ENCODE measurements around the gene RAD51B.
A peak's percentile ranks its signal among the peaks of the same experiment; 100 is the strongest.

RAD51B gene

DNA sequence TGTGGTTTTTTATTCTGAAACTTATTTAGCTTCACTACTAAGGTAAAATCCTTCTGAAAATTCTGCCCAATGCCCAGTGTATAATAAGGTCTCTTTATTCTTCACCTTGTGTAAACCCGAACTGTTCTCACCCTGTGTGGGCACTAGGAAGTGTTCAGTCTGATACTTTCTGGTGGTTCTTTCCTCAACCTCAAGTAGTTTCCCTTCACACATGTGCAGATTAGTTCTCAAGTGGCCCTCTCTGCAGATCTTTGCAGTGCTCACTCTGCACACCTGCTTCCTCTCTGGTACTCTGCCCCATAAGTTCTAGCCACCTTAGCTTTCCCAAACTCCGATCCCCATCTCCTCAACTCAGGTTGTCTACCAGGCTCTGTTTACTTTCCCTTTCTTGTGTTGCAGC lies 61.6 kb downstream of the RAD51B start:
- POLR2A ChIA-PET = no interaction called here
- H3K4me1 ChIP-seq (ENCODE audit: control insufficient read depth, insufficient read depth, low read length) = 0 out of 2 replicates have a peak, but pooled peaks cover 3% of the 10 kb centered on the region
- no peaks in the 10 kb centered on the region for H3K36me3 ChIP-seq (ENCODE audit: control insufficient read depth in 2 of 2, insufficient read depth in 1 of 2, low read length in 2 of 2)
- no peak overlapping the region for H3K4me3 ChIP-seq (ENCODE audit: low read depth, low read length)
- TF ChIP-seq, protein P1, sequence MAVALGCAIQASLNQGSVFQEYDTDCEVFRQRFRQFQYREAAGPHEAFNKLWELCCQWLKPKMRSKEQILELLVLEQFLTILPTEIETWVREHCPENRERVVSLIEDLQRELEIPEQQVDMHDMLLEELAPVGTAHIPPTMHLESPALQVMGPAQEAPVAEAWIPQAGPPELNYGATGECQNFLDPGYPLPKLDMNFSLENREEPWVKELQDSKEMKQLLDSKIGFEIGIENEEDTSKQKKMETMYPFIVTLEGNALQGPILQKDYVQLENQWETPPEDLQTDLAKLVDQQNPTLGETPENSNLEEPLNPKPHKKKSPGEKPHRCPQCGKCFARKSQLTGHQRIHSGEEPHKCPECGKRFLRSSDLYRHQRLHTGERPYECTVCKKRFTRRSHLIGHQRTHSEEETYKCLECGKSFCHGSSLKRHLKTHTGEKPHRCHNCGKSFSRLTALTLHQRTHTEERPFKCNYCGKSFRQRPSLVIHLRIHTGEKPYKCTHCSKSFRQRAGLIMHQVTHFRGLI (tag by site-specific recombination; IDR thresholded peaks at IDR 0.05) = no peak
- TF ChIP-seq, protein P2, sequence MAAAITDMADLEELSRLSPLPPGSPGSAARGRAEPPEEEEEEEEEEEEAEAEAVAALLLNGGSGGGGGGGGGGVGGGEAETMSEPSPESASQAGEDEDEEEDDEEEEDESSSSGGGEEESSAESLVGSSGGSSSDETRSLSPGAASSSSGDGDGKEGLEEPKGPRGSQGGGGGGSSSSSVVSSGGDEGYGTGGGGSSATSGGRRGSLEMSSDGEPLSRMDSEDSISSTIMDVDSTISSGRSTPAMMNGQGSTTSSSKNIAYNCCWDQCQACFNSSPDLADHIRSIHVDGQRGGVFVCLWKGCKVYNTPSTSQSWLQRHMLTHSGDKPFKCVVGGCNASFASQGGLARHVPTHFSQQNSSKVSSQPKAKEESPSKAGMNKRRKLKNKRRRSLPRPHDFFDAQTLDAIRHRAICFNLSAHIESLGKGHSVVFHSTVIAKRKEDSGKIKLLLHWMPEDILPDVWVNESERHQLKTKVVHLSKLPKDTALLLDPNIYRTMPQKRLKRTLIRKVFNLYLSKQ (tag by site-specific recombination; IDR thresholded peaks at IDR 0.05; ENCODE audit: borderline replicate concordance) = no peak
- no peak for TF ChIP-seq ZNF133 (tag by site-specific recombination; IDR thresholded peaks at IDR 0.05)
- TF ChIP-seq ZNF223 (tag by site-specific recombination; IDR thresholded peaks at IDR 0.05) = no peak
- no peak for TF ChIP-seq ZNF658 (tag by site-specific recombination; IDR thresholded peaks at IDR 0.05)
- TF ChIP-seq ZNF341 (tag by site-specific recombination; IDR thresholded peaks at IDR 0.05; ENCODE audit: low read depth) = no peak
- CTCF ChIA-PET = interaction anchor here (0.5 to 1.3 kb wide), 2 partner anchors 39 to 44 kb away, joined by 3 to 4 read pairs; no protein-coding TSS in a partner anchor
- H3K9me3 ChIP-seq (ENCODE audit: control insufficient read depth, insufficient read depth, low read depth, low read length) = no peaks in the 10 kb centered on the region
- H3K27ac ChIP-seq (ENCODE audit: extremely low read depth, low read depth, low read length) = no peak overlapping the region

DNA sequence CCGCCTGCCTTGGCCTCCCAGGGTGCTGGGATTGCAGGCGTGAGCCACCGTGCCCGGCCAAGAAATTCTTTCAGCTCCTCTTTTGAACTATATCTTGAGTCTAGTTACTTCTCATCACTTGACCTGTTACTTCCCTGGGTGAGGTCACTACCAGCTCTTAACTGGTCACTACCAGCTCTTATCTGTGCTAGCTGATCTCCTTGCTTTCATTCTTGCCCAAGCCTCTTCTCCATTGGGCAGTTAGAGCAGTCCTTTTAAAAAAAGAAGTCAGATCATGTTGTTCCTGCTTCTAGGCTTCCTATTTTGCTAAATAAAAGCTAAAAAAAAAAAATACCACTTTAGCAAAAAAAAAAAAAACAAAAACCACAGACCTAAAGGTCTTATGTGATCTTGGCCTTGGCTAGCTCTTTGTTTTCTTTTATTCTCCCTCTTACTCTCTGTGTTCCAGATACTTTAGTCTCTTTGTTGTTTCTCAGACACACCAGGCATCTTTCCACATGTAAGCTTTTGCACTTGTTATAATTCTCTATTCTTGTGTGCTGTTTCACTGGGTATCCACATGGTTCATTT lies 63.5 kb downstream of the RAD51B start:
- ChIA-PET POLR2A (interaction anchor here (0.6 to 0.7 kb wide), 2 partner anchors 17 to 429 kb away, joined by 4 to 5 read pairs; no protein-coding TSS in a partner anchor), CTCF (interaction anchor here (0.6 to 2.6 kb wide), 7 partner anchors 9 to 1373 kb away, joined by 3 to 9 read pairs (median 4); no protein-coding TSS in a partner anchor)
- TF ChIP-seq ZNF510 (tag by site-specific recombination; IDR thresholded peaks at IDR 0.05; ENCODE audit: insufficient replicate concordance) = no peak
- no peak for TF ChIP-seq SP3 (tag by site-specific recombination; IDR thresholded peaks at IDR 0.05)
- TF ChIP-seq ZFP3 (tag by site-specific recombination; IDR thresholded peaks at IDR 0.05; ENCODE audit: low read depth) = no peak
- TF ChIP-seq, protein P3, sequence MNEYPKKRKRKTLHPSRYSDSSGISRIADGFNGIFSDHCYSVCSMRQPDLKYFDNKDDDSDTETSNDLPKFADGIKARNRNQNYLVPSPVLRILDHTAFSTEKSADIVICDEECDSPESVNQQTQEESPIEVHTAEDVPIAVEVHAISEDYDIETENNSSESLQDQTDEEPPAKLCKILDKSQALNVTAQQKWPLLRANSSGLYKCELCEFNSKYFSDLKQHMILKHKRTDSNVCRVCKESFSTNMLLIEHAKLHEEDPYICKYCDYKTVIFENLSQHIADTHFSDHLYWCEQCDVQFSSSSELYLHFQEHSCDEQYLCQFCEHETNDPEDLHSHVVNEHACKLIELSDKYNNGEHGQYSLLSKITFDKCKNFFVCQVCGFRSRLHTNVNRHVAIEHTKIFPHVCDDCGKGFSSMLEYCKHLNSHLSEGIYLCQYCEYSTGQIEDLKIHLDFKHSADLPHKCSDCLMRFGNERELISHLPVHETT (tag by site-specific recombination; IDR thresholded peaks at IDR 0.05) = no peak
- no peak for TF ChIP-seq ZNF132 (tag by site-specific recombination; IDR thresholded peaks at IDR 0.05; ENCODE audit: borderline replicate concordance)
- TF ChIP-seq ZNF501 (tag by site-specific recombination; IDR thresholded peaks at IDR 0.05) = no peak
- Histone ChIP-seq H3K4me1 (ENCODE audit: control insufficient read depth, insufficient read depth, low read length) (peaks cover 16% of the 10 kb centered on the region), H3K27ac (ENCODE audit: extremely low read depth, low read depth, low read length) (no peak overlapping the region), H3K36me3 (ENCODE audit: control insufficient read depth in 2 of 2, insufficient read depth in 1 of 2, low read length in 2 of 2) (no peaks in the 10 kb centered on the region), H3K9me3 (ENCODE audit: control insufficient read depth, insufficient read depth, low read depth, low read length) (no peaks in the 10 kb centered on the region), H3K4me3 (ENCODE audit: low read depth, low read length) (no peak overlapping the region)

DNA sequence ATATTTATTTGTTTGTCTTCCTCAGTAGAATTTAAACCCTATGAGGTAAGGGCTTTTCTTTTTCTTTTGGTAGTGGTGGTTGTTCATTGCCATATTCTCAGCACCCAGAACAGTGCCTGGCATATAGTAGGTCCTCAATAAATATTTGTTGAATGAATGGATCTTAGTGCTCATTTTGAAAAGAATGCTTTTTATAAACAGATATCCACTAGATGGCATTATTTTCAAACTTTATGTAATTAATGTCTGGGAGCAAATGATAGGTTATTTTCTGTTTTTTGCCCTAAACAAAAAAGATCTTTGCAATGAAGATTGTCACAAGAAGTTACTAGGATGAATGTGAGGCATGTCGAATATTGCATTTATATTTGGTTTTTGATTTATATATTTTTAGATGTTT lies 64.1 kb downstream of the RAD51B start:
- no peaks in the 10 kb centered on the region for H3K36me3 ChIP-seq (ENCODE audit: control insufficient read depth in 2 of 2, insufficient read depth in 1 of 2, low read length in 2 of 2)
- CTCF ChIA-PET = interaction anchor here (0.7 to 2.6 kb wide), 6 partner anchors 46 to 1373 kb away, joined by 3 to 9 read pairs (median 4); no protein-coding TSS in a partner anchor
- POLR2A ChIA-PET = interaction anchor here (0.7 kb wide), 1 partner anchor 428 kb away, joined by 5 read pairs; no protein-coding TSS in a partner anchor

More for the DNA sequence above, 64.1 kb downstream of the RAD51B start:
- H3K9me3 ChIP-seq (ENCODE audit: control insufficient read depth, insufficient read depth, low read depth, low read length) = no peaks in the 10 kb centered on the region
- H3K4me3 ChIP-seq (ENCODE audit: low read depth, low read length) = no peak overlapping the region
- no peak for TF ChIP-seq ZNF211 (tag by site-specific recombination; IDR thresholded peaks at IDR 0.05; ENCODE audit: low read depth)
- TF ChIP-seq ZNF664 (tag by site-specific recombination; IDR thresholded peaks at IDR 0.05) = peak; percentile 90
- no peak for TF ChIP-seq KLF7 (tag by site-specific recombination; IDR thresholded peaks at IDR 0.05; ENCODE audit: borderline replicate concordance)
- no peak for TF ChIP-seq ZNF473 (tag by site-specific recombination; IDR thresholded peaks at IDR 0.05)
- peak; percentile 56 for TF ChIP-seq ZNF654 (tag by site-specific recombination; IDR thresholded peaks at IDR 0.05; ENCODE audit: low read depth)
- TF ChIP-seq, protein P4, sequence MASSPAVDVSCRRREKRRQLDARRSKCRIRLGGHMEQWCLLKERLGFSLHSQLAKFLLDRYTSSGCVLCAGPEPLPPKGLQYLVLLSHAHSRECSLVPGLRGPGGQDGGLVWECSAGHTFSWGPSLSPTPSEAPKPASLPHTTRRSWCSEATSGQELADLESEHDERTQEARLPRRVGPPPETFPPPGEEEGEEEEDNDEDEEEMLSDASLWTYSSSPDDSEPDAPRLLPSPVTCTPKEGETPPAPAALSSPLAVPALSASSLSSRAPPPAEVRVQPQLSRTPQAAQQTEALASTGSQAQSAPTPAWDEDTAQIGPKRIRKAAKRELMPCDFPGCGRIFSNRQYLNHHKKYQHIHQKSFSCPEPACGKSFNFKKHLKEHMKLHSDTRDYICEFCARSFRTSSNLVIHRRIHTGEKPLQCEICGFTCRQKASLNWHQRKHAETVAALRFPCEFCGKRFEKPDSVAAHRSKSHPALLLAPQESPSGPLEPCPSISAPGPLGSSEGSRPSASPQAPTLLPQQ (tag by site-specific recombination; IDR thresholded peaks at IDR 0.05) = no peak
- no peak overlapping the region for H3K27ac ChIP-seq (ENCODE audit: extremely low read depth, low read depth, low read length)
- H3K4me1 ChIP-seq (ENCODE audit: control insufficient read depth, insufficient read depth, low read length) = peaks cover 19% of the 10 kb centered on the region

All from HEK293 (cell line).